Neuron (in vitro differentiated cells): ENCODE results near the gene UBL4A.
A peak's percentile ranks its signal among the peaks of the same experiment; 100 is the strongest.

Experiments used
- H2AFZ ChIP-seq: one replicate; pipeline ENCODE4 v1.6.1; 2013; ENCODE audit warnings: low read depth, mild to moderate bottlenecking, inconsistent platforms, low read length, moderate library complexity
- H3K27me3 ChIP-seq: one replicate; pipeline ENCODE4 v1.6.1; 2013; ENCODE audit warnings: low read length; ENCODE audit not compliant: insufficient read depth
- H3K36me3 ChIP-seq: one replicate; pipeline ENCODE4 v1.6.1; 2013; ENCODE audit warnings: low read length; ENCODE audit not compliant: insufficient read depth
- H3K4me1 ChIP-seq: one replicate; pipeline ENCODE4 v1.6.1; 2013; ENCODE audit warnings: low read length; ENCODE audit not compliant: insufficient read depth
- H3K4me3 ChIP-seq: 2 replicates; pipeline ENCODE4 v1.5.1; 2013; ENCODE audit warnings: mild to moderate bottlenecking, low read length, moderate library complexity
- H3K9me3 ChIP-seq: one replicate; pipeline ENCODE4 v1.6.1; 2013; ENCODE audit warnings: low read length

Gene UBL4A

GRCh38 chrX:154486396-154487207 is at the start of gene UBL4A:
TSS of gene UBL4A (minus strand) at chrX:154486615. CDS start at chrX:154486584, 31 bp downstream.
- Histone ChIP-seq H3K27me3 (no peaks in the 10 kb centered on the region), H3K36me3 (no peaks in the 10 kb centered on the region), H3K4me3 (no peak within 1 kb of the TSS), H3K4me1 (peaks cover 5% of the 10 kb centered on the region), H3K9me3 (no peaks in the 10 kb centered on the region), H2AFZ (no peak within 1 kb of the TSS)

- peaks cover 17% of the 10 kb centered on the region for H3K36me3 ChIP-seq
- no peak overlapping the region for H3K4me3 ChIP-seq
- H3K4me1 ChIP-seq = no peaks in the 10 kb centered on the region
- peaks cover 2% of the 10 kb centered on the region for H3K27me3 ChIP-seq
- no peak overlapping the region for H2AFZ ChIP-seq
- H3K9me3 ChIP-seq = no peaks in the 10 kb centered on the region
Observed at GRCh38 chrX:154535892-154536291, 49.5 kb upstream of the UBL4A start.

GRCh38 chrX:154534526-154535322 is 48.3 kb upstream of the UBL4A start:
- no peaks in the 10 kb centered on the region for H3K9me3 ChIP-seq
- no peak overlapping the region for H2AFZ ChIP-seq
- H3K36me3 ChIP-seq = peaks cover 17% of the 10 kb centered on the region
- no peaks in the 10 kb centered on the region for H3K27me3 ChIP-seq
- H3K4me3 ChIP-seq = no peak overlapping the region
- H3K4me1 ChIP-seq = no peaks in the 10 kb centered on the region

- Histone ChIP-seq H3K4me3 (no peak overlapping the region), H3K9me3 (no peaks in the 10 kb centered on the region), H3K27me3 (no peaks in the 10 kb centered on the region), H3K36me3 (peaks cover 17% of the 10 kb centered on the region), H2AFZ (no peak overlapping the region), H3K4me1 (peaks cover under 1% of the 10 kb centered on the region)
Observed at GRCh38 chrX:154532690-154533089, 46.3 kb upstream of the UBL4A start.

- Histone ChIP-seq H2AFZ (no peak overlapping the region), H3K4me3 (no peak overlapping the region), H3K9me3 (no peaks in the 10 kb centered on the region), H3K36me3 (peaks cover 17% of the 10 kb centered on the region), H3K27me3 (no peaks in the 10 kb centered on the region), H3K4me1 (peaks cover 10% of the 10 kb centered on the region)
Observed at GRCh38 chrX:154531626-154532025, 45.2 kb upstream of the UBL4A start.

- no peaks in the 10 kb centered on the region for H3K9me3 ChIP-seq
- H3K36me3 ChIP-seq = peaks cover 17% of the 10 kb centered on the region
- H3K4me3 ChIP-seq = no peak overlapping the region
- H3K4me1 ChIP-seq = peaks cover 10% of the 10 kb centered on the region
- H2AFZ ChIP-seq = no peak overlapping the region
- no peaks in the 10 kb centered on the region for H3K27me3 ChIP-seq
Observed at GRCh38 chrX:154530286-154530685, 43.9 kb upstream of the UBL4A start.

GRCh38 chrX:154529206-154529612 is 42.8 kb upstream of the UBL4A start:
- Histone ChIP-seq H3K4me1 (peaks cover 10% of the 10 kb centered on the region), H3K36me3 (peaks cover 16% of the 10 kb centered on the region), H3K9me3 (no peaks in the 10 kb centered on the region), H3K27me3 (no peaks in the 10 kb centered on the region), H3K4me3 (no peak overlapping the region), H2AFZ (no peak overlapping the region)

GRCh38 chrX:154526901-154527675 is 40.7 kb upstream of the UBL4A start:
- Histone ChIP-seq H3K4me3 (peak overlapping the region; percentile 6), H3K36me3 (peaks cover 2% of the 10 kb centered on the region), H3K27me3 (no peaks in the 10 kb centered on the region), H3K4me1 (peaks cover 10% of the 10 kb centered on the region), H2AFZ (no peak overlapping the region), H3K9me3 (no peaks in the 10 kb centered on the region)

GRCh38 chrX:154525606-154526490 is 39.4 kb upstream of the UBL4A start:
- no peaks in the 10 kb centered on the region for H3K36me3 ChIP-seq
- H3K27me3 ChIP-seq = no peaks in the 10 kb centered on the region
- peaks cover 10% of the 10 kb centered on the region for H3K4me1 ChIP-seq
- no peaks in the 10 kb centered on the region for H3K9me3 ChIP-seq
- no peak overlapping the region for H3K4me3 ChIP-seq
- no peak overlapping the region for H2AFZ ChIP-seq

GRCh38 chrX:154519389-154519788 is 33.0 kb upstream of the UBL4A start:
- Histone ChIP-seq H3K9me3 (no peaks in the 10 kb centered on the region), H2AFZ (no peak overlapping the region), H3K27me3 (no peaks in the 10 kb centered on the region), H3K36me3 (no peaks in the 10 kb centered on the region), H3K4me1 (peaks cover 15% of the 10 kb centered on the region), H3K4me3 (no peak overlapping the region)

- H2AFZ ChIP-seq = no peak overlapping the region
- no peaks in the 10 kb centered on the region for H3K36me3 ChIP-seq
- peak overlapping the region; percentile 51 for H3K4me3 ChIP-seq
- no peaks in the 10 kb centered on the region for H3K27me3 ChIP-seq
- peaks cover 15% of the 10 kb centered on the region for H3K4me1 ChIP-seq
- H3K9me3 ChIP-seq = no peaks in the 10 kb centered on the region
Observed at GRCh38 chrX:154517101-154517781, 30.8 kb upstream of the UBL4A start.

GRCh38 chrX:154516656-154517100 is 30.3 kb upstream of the UBL4A start:
- peak overlapping the region; percentile 37 for H2AFZ ChIP-seq
- no peaks in the 10 kb centered on the region for H3K27me3 ChIP-seq
- no peaks in the 10 kb centered on the region for H3K36me3 ChIP-seq
- peaks cover 15% of the 10 kb centered on the region for H3K4me1 ChIP-seq
- peak overlapping the region; percentile 51 for H3K4me3 ChIP-seq
- no peaks in the 10 kb centered on the region for H3K9me3 ChIP-seq
